Neutrophil (primary cell): ENCODE data around the gene EPHA7.

Experiments used
- H3K27ac ChIP-seq: fragments of 200-600 bp; sonication (generic); 2 replicates; pipeline ENCODE4 v1.5.1; 2016; ENCODE audit warnings: mild to moderate bottlenecking, moderate library complexity
- H3K27me3 ChIP-seq: fragments of 200-600 bp; sonication (generic); 2 replicates; pipeline ENCODE4 v1.6.0; 2016; ENCODE audit warnings: mild to moderate bottlenecking
- H3K36me3 ChIP-seq: fragments of 200-600 bp; sonication (generic); 2 replicates; pipeline ENCODE4 v1.5.1; 2017
- H3K4me1 ChIP-seq, 2 experiments: fragments of 200-600 bp in 1 of 2; sonication (generic) in 1 of 2; 1 replicate in 1 of 2; 2 replicates in 1 of 2; pipeline versions ENCODE4 v1.5.1 to v1.6.1; 2013 to 2016; ENCODE audit warnings: low read depth in 1 of 2, low read length in 1 of 2, mild to moderate bottlenecking in 1 of 2, moderate library complexity in 1 of 2; ENCODE audit not compliant: control insufficient read depth in 1 of 2, insufficient read depth in 1 of 2
- H3K4me3 ChIP-seq, 2 experiments: fragments of 200-600 bp in 1 of 2; sonication (generic) in 1 of 2; 1 replicate in 1 of 2; 2 replicates in 1 of 2; pipeline ENCODE4 v1.5.1; 2013 to 2016; ENCODE audit warnings: low read depth in 1 of 2, low read length in 1 of 2, mild to moderate bottlenecking in 1 of 2, moderate library complexity in 1 of 2
- H3K9me3 ChIP-seq: fragments of 200-600 bp; sonication (generic); 2 replicates; pipeline ENCODE4 v1.5.1; 2016
- CTCF ChIP-seq: fragments of 200-600 bp; sonication (generic); IDR thresholded peaks from 2 replicates; pipeline ENCODE4 v1.5.1; 2016; ENCODE audit warnings: antibody characterized with exemption

The EPHA7 gene

GRCh38 chr6:93371756-93372155 is 47.6 kb downstream of the EPHA7 start:
- TF ChIP-seq CTCF: no peak
- Histone ChIP-seq H3K4me1 (no peaks in the 10 kb centered on the region), H3K36me3 (no peaks in the 10 kb centered on the region), H3K4me3 (no peak overlapping the region), H3K9me3 (no peaks in the 10 kb centered on the region), H3K27ac (no peak overlapping the region), H3K27me3 (no peaks in the 10 kb centered on the region)

GRCh38 chr6:93369586-93370134 is 49.7 kb downstream of the EPHA7 start:
- no peak for TF ChIP-seq CTCF
- Histone ChIP-seq H3K9me3 (no peaks in the 10 kb centered on the region), H3K36me3 (no peaks in the 10 kb centered on the region), H3K27me3 (no peaks in the 10 kb centered on the region), H3K27ac (no peak overlapping the region), H3K4me1 (no peaks in the 10 kb centered on the region), H3K4me3 (no peak overlapping the region)

GRCh38 chr6:93366506-93366905 is 52.9 kb downstream of the EPHA7 start:
- H3K4me1 ChIP-seq: no peaks in the 10 kb centered on the region
- no peak for TF ChIP-seq CTCF
- no peaks in the 10 kb centered on the region for H3K27me3 ChIP-seq
- no peak overlapping the region for H3K4me3 ChIP-seq
- no peaks in the 10 kb centered on the region for H3K9me3 ChIP-seq
- no peaks in the 10 kb centered on the region for H3K36me3 ChIP-seq
- no peak overlapping the region for H3K27ac ChIP-seq

- H3K4me3 ChIP-seq: no peak overlapping the region
- no peak overlapping the region for H3K27ac ChIP-seq
- H3K27me3 ChIP-seq: no peaks in the 10 kb centered on the region
- H3K4me1 ChIP-seq: no peaks in the 10 kb centered on the region
- H3K9me3 ChIP-seq: no peaks in the 10 kb centered on the region
- H3K36me3 ChIP-seq: no peaks in the 10 kb centered on the region
- TF ChIP-seq CTCF: no peak
These were observed 53.9 kb downstream of the EPHA7 start for GRCh38 chr6:93365445-93365844.

- H3K4me3 ChIP-seq: no peak overlapping the region
- H3K9me3 ChIP-seq: no peaks in the 10 kb centered on the region
- H3K27me3 ChIP-seq: no peaks in the 10 kb centered on the region
- H3K27ac ChIP-seq: no peak overlapping the region
- no peak for TF ChIP-seq CTCF
- no peaks in the 10 kb centered on the region for H3K4me1 ChIP-seq
- H3K36me3 ChIP-seq: no peaks in the 10 kb centered on the region
These were observed 60.9 kb downstream of the EPHA7 start for GRCh38 chr6:93358435-93358834.

- H3K9me3 ChIP-seq: no peaks in the 10 kb centered on the region
- H3K27ac ChIP-seq: no peak overlapping the region
- no peaks in the 10 kb centered on the region for H3K27me3 ChIP-seq
- no peaks in the 10 kb centered on the region for H3K36me3 ChIP-seq
- TF ChIP-seq CTCF: no peak
- no peaks in the 10 kb centered on the region for H3K4me1 ChIP-seq
- H3K4me3 ChIP-seq: no peak overlapping the region
These were observed 66.8 kb downstream of the EPHA7 start for GRCh38 chr6:93352604-93353003.
